ENCODE data around the gene IL3. TPM values are rescaled to one million over a fixed set of nuclear protein-coding genes. Genes with fewer than 3 reads are reported as not detected.

The IL3 gene
- total RNA-seq, result not detected

GRCh38 chr5:132060501-132061161, at the start of gene IL3:
IL3 (plus strand) TSS chr5:132060655; CDS start chr5:132060707, 52 bp downstream.
- DNase-seq (ENCODE audit: low spot score), result peak; percentile 30
- no peak for ATAC-seq

GRCh38 chr5:132010989-132011621, 49.4 kb upstream of the IL3 start:
- peak; percentile 43 for DNase-seq (ENCODE audit: low spot score)
- ATAC-seq, result no peak

GRCh38 chr5:132011622-132012343, 48.7 kb upstream of the IL3 start, which contains the start of gene ACSL6:
ACSL6 (minus strand) TSS chr5:132011658; CDS start chr5:132011553, 105 bp downstream.
- ATAC-seq (peak; percentile 73), DNase-seq (ENCODE audit: low spot score) (peak; percentile 47)

- ATAC-seq (no peak), DNase-seq (ENCODE audit: low spot score) (peak; percentile 40)
These were observed 48.0 kb upstream of the IL3 start for GRCh38 chr5:132012371-132013005.

- ATAC-seq, result no peak
- peak; percentile 33 for DNase-seq (ENCODE audit: low spot score)
These were observed 47.3 kb upstream of the IL3 start for GRCh38 chr5:132013006-132013689.

GRCh38 chr5:132013711-132014110, 46.7 kb upstream of the IL3 start:
- ATAC-seq, result no peak

GRCh38 chr5:132016721-132017250, 43.7 kb upstream of the IL3 start:
- ATAC-seq, result no peak

More at GRCh38 chr5:132013711-132014110, 46.7 kb upstream of the IL3 start:
- peak; percentile 34 for DNase-seq (ENCODE audit: low spot score)

GRCh38 chr5:132017316-132017715, 43.1 kb upstream of the IL3 start:
- no peak for ATAC-seq
- no peak for DNase-seq (ENCODE audit: low spot score)

More at GRCh38 chr5:132016721-132017250, 43.7 kb upstream of the IL3 start:
- no peak for DNase-seq (ENCODE audit: low spot score)

GRCh38 chr5:132017738-132018625, 42.5 kb upstream of the IL3 start:
- ATAC-seq, result no peak
- no peak for DNase-seq (ENCODE audit: low spot score)

GRCh38 chr5:132019337-132019736, 41.1 kb upstream of the IL3 start:
- DNase-seq (ENCODE audit: low spot score) (no peak), ATAC-seq (no peak)

- ATAC-seq, result no peak
- no peak for DNase-seq (ENCODE audit: low spot score)
These were observed 40.4 kb upstream of the IL3 start for GRCh38 chr5:132019857-132020555.

GRCh38 chr5:132020568-132021339, 39.7 kb upstream of the IL3 start:
- DNase-seq (ENCODE audit: low spot score) (no peak), ATAC-seq (no peak)

GRCh38 chr5:132021654-132022053, 38.8 kb upstream of the IL3 start:
- ATAC-seq (no peak), DNase-seq (ENCODE audit: low spot score) (no peak)

- ATAC-seq, result no peak
These were observed 37.7 kb upstream of the IL3 start for GRCh38 chr5:132022737-132023136.

GRCh38 chr5:132023258-132024116, 37.0 kb upstream of the IL3 start:
- ATAC-seq (no peak), DNase-seq (ENCODE audit: low spot score) (no peak)

More at GRCh38 chr5:132022737-132023136, 37.7 kb upstream of the IL3 start:
- no peak for DNase-seq (ENCODE audit: low spot score)

GRCh38 chr5:132024117-132024435, 36.4 kb upstream of the IL3 start:
- no peak for DNase-seq (ENCODE audit: low spot score)
- no peak for ATAC-seq

GRCh38 chr5:132024789-132025402, 35.6 kb upstream of the IL3 start:
- no peak for ATAC-seq

More at GRCh38 chr5:132024789-132025402, 35.6 kb upstream of the IL3 start:
- no peak for DNase-seq (ENCODE audit: low spot score)

Data from left lobe of liver (tissue), 2 donors.